Endothelial cell of umbilical vein (primary cell): ENCODE data around the gene AKNAD1.

ENCODE experiments used
- CTCF ChIP-seq, 2 donors: IDR thresholded peaks; 1 replicate in 1 of 2; 2 replicates in 1 of 2; pipeline ENCODE4 v1.5.1; 2011; ENCODE audit warnings: low read length in 2 of 2, mild to moderate bottlenecking in 2 of 2, moderate library complexity in 2 of 2, control low read depth in 1 of 2, inconsistent platforms in 1 of 2, low read depth in 1 of 2; ENCODE audit not compliant: insufficient read depth in 1 of 2; ENCODE audit errors: extremely low read depth in 1 of 2
- EZH2 ChIP-seq: IDR thresholded peaks from 2 replicates; pipeline ENCODE4 v1.6.1; 2012; ENCODE audit warnings: borderline replicate concordance, low read depth, mild to moderate bottlenecking, moderate library complexity, low read length, inconsistent platforms; ENCODE audit not compliant: severe bottlenecking
- FOS ChIP-seq: IDR thresholded peaks from 2 replicates; pipeline ENCODE4 v1.6.1; 2011; ENCODE audit warnings: mild to moderate bottlenecking, low read length, moderate library complexity, borderline replicate concordance; ENCODE audit not compliant: insufficient read depth
- GATA2 ChIP-seq: IDR thresholded peaks from 2 replicates; pipeline ENCODE4 v1.7.0; 2011; ENCODE audit warnings: low read depth, mild to moderate bottlenecking, moderate library complexity, mixed read lengths, low read length; ENCODE audit not compliant: insufficient read length, insufficient read depth
- JUN ChIP-seq: IDR thresholded peaks from 2 replicates; pipeline ENCODE4 v1.6.1; 2011; ENCODE audit warnings: borderline replicate concordance, low read depth; ENCODE audit not compliant: insufficient read length, insufficient read depth
- MAX ChIP-seq: IDR thresholded peaks from 2 replicates; pipeline ENCODE4 v1.6.1; 2011; ENCODE audit not compliant: insufficient read depth, insufficient read length
- MYC ChIP-seq: IDR thresholded peaks from one replicate; pipeline ENCODE4 v1.6.1; 2011; ENCODE audit warnings: mild to moderate bottlenecking, low read depth, low read length
- POLR2A ChIP-seq: IDR thresholded peaks from 2 replicates; pipeline ENCODE4 v1.6.1; 2012; ENCODE audit warnings: low read depth, mild to moderate bottlenecking, control low read depth, low read length
- POLR2AphosphoS5 ChIP-seq: IDR thresholded peaks from 2 replicates; pipeline ENCODE4 v1.6.1; 2012; ENCODE audit warnings: low read depth, mild to moderate bottlenecking, control low read depth, low read length, moderate library complexity; ENCODE audit not compliant: insufficient read depth

- TF ChIP-seq FOS (no peak), CTCF (IDR thresholded peaks at IDR 0.05; ENCODE audit: extremely low read depth in 1 of 2, insufficient read depth in 1 of 2, low read depth in 1 of 2, low read length in 2 of 2) (no peak), POLR2A (no peak), MAX (no peak), EZH2 (no peak), GATA2 (no peak), POLR2AphosphoS5 (no peak), JUN (no peak), MYC (no peak)
Measured at GRCh38 chr1:108843390-108844137, 13.3 kb downstream of the AKNAD1 start.
